NCI-H526 (cell line): Measurements from ENCODE around the gene GPR82.
"Not testable (repeated sequence)": the region's sequence is repeated elsewhere in the genome, so short reads cannot be mapped to it uniquely, and the experiment has no call there.

ENCODE experiments used
- DNase-seq, 2 experiments: peaks; one replicate each; lab custom pipeline; 2025; lab: John Stamatoyannopoulos, UW

Gene GPR82, protein sequence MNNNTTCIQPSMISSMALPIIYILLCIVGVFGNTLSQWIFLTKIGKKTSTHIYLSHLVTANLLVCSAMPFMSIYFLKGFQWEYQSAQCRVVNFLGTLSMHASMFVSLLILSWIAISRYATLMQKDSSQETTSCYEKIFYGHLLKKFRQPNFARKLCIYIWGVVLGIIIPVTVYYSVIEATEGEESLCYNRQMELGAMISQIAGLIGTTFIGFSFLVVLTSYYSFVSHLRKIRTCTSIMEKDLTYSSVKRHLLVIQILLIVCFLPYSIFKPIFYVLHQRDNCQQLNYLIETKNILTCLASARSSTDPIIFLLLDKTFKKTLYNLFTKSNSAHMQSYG

DNA sequence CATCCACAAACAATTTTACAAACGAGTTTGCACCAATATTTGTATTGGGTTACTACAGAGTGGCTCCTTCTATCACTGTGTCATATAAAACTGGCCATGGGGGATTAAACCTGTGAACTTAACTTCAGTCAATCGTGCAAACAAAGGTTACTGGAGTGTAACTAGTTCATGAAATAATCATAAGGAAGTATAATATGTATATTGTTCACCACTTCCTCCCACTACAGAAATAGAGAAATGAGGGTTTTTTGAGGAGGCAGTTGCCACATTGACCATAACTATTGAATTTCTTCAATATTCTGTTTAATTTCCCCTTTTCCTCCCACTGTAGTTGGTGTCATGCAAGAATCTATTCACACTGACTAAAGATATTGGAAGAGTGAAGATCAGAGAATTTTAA lies at the start of gene GPR82:
Gene GPR82 (plus strand): TSS at position 356 of the 400 bp plus-strand sequence. CDS start 2,846 bp downstream, outside the sequence.
- DNase-seq = no peak

DNA sequence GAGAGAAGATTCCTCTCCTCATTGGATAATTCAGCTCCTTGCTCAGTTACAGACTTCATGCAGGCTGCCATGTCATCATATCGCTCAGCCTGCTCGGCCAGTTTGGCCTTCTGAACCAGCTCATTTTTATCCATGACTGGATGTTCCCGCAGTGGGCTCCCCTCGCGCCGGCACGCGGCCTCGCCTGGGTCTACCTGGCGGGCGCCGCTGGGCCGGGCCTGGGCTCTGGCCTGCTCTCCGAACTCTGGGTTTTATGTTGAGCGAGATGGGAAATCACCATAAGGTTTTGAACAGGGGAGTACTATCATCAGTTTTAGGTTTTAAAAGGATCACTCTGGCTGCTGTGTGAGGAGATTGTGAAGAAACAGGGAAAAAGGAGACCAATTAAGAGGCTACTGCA lies 47.6 kb upstream of the GPR82 start:
- not testable (repeated sequence) for DNase-seq

DNA sequence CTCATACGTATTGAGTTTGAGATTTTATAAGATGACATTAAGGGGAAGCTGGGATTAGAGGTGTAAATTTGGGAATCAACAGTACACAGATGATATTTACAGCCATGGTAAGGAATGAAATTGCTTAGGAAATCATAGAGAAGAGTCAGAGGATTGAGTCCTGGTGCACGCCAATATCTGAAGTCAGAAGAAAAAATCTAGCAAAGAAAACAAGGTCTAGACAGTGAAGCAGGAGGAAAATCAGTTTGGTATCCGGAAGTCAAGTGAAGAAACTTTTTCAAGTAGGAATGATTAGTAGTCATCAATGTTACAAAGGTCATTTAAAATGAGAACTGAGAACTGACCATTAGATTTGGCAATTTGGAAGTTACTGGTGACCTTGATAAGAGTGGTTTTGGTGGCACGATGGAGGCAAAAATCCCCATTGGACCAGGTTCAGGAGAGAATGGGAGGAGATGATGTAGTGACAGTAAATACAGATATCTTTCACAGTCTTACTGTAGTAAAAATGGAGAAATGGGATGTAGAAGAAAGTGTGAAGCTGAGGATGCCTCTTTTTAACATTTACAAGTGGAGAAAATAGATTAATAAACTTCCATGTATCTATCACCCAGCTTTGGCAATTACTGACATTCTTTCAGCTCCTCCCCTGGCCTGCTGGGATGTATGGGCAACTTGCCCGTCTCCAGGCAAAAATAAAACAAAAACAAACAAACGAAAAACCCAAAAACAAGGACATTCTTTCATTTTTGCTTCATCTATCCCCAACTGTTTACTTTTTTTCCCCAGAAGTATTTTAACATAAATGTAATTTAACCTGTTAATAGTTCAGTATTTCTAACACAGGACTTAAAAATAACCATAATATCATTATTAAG lies 46.6 kb upstream of the GPR82 start:
- DNase-seq = no peak

DNA sequence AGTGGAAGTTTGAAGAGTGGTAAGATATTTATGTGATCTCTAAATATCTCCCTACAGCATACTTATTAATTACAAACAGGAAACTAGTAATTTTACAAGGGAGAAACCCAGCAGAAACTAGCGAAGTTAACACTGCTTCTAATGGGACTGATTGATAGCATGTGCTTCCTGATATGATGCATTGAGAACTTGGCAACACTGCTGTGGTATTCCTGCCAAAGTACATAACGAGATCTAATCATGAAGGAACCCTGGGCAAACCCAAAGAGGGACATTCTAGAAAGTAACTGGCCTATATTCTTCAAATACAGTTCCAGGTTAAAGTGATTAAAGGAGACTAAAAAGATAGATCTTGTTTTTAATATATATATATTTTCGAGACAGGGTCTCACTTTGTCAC lies 39.8 kb upstream of the GPR82 start:
- DNase-seq = no peak

DNA sequence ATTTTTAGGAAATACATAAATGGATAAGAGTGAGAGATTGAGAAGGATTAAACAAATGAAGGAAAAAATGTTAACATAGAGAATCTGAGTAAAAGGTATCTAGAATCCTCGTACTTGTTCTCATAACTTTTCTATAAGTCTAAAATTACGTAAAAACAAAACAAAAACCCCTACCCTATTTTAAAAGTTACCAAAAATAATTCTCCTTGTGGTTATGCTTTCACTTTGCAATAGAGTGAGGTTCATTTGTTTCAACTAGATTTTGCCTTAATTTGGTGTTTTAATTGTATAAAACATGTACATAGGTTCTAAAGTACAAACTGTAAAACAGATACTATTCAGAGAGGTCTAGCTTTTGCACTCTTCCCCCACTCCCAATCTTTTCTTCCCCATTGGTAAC lies 39.0 kb upstream of the GPR82 start:
- DNase-seq = no peak

DNA sequence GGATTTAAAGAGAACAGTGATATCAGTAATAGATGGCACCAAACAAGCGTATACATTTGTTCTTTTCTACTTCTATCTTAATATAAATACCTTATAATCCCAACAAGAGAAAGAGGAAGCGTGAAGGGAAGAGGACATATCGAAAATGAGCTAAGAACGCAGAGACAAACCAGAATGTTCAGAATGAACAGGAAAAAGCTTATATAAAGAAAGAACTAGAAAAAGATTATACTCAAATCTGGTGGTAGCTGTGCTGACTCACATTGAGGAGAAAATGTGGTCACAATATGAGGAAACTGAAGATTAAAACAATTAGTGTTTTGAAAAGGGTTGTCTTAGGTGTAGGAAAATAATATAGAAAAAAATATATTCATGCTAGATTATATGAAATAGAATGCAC lies 37.2 kb upstream of the GPR82 start:
- DNase-seq = no peak

DNA sequence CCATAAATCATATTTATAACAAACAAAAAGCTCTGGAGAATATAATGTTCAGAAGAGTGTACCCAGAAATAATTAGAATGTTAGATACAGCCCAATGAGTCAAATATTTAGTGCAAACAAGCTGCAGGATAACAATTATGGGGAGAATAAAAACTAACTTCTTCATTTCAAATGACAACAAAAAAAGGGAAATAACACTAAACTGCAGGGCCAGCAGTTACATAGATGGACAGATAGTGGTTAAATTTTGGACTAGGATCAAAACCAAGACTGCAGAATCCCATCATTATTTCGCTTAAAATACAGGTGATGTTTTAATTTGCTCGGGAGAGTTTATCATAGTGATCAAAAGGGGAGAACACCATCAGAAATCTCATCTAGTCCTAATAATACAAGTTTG lies 35.8 kb upstream of the GPR82 start:
- no peak for DNase-seq

DNA sequence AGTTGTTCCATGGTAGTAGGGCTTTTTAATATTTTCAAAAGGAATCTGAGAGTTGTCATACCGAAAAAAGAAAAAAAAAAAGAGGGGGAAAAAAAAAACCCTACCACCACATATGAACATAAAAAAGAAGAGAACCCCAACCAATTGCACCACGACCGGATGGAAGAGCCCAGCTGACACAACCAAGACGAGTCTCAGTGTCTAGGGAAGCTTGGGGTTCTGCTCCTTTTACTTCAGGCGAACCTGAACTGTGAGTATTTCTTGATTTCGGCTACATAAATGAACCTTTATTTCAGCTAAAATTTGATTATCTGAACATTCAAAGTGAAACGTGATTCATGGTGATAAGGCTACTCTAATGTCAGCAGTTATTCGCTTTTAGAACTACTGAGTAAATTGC lies 35.1 kb upstream of the GPR82 start, which contains the start of gene GPR34:
Gene GPR34 (plus strand): TSS at position 139 of the 400 bp plus-strand sequence. CDS start 6,661 bp downstream, outside the sequence.
- DNase-seq = no peak

DNA sequence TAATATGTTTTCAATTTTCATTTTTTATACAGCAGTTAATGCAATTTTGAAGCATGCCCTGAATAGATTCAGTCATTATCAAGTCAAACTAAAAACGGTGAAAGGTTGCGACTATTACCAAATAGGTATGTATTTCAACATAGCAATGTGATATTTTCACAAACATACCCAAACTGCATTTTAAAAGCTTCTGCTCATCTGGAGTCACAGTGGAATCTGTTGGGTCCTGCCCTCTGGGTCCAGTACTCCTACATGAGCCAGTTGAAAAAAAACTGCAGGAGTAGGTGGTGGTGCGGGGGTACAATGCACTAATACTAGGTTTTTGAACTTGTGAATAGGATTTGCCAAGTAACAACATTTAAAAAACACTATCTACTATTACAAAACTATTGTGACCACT lies 34.3 kb upstream of the GPR82 start:
- no peak for DNase-seq

DNA sequence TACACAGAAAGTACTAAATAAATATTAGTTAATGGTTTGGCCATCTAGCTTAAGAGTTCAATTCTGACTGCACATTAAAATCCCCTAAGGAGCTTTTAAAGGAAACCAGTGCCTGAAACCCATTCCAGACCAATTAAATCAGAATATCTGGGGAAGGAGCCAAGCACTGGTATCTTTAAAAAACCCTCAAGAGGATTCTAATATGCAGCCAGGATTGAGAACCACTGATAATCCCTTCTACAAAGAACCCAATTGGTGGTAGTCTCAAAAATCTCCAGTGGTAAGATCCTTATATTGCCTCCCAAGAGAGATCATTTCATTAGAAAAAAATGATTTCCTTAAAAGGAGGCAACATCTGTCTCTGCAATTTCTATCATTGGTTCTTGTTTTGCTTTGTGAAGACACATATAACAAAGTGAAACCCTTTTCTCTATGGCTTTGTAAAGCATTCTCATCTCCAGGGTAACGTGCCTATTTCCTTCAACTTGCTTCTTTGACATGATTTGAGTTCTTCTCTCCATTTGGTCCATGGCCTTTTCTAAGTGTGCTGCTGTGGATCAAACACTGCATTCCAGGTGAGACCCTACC lies 31.7 kb upstream of the GPR82 start:
- no peak for DNase-seq

DNA sequence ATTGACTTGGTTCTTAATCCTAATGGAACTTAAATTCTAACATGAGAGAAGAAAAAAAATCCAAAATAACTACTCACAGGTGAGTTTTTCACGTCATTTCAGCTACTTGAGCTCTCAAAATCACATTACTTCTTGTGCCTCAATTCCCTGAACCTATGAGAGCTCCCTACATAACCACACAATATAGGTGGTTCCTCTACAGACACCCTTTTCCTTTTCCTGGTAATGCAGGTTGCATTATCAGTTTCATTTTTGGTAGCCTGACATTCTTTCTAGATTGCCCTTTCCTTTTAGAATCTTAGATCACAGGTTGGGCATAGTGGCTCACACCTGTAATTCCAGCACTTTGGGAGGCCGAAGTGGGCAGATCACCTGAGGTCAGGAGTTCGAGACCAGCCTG lies 31.0 kb upstream of the GPR82 start:
- no peak for DNase-seq

DNA sequence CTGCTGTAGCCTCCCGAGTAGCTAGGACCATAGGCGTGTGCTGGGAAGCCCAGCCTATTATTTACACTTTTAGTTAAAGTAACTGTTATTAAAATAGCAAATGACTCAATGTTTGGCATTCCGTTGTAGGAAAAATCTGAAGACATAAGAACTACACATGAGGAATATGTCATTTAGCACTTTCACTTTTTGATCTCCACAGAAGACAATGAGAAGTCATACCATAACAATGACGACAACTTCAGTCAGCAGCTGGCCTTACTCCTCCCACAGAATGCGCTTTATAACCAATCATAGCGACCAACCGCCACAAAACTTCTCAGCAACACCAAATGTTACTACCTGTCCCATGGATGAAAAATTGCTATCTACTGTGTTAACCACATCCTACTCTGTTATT lies 28.6 kb upstream of the GPR82 start:
- no peak for DNase-seq

DNA sequence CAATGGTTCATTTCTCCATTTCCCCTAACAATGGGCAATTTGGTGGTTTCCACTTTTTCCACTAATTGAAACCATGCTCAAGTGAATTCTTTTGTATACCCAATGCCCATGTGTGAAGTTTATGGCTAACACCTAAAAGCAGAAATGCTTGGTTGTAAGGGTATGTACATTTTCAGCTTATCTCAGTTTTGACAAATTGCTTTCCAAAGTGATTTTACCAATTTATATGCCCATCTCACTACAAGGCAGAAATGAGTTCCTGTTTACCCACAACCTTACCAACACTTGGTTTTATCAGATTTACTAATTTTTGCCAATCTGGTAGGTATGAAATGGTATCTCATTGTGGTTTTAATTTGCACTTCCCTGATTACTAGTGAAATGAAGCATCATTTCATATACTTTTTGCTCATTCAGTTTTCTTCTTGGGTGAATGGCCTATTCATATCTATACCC lies 20.4 kb upstream of the GPR82 start:
- no peak for DNase-seq

DNA sequence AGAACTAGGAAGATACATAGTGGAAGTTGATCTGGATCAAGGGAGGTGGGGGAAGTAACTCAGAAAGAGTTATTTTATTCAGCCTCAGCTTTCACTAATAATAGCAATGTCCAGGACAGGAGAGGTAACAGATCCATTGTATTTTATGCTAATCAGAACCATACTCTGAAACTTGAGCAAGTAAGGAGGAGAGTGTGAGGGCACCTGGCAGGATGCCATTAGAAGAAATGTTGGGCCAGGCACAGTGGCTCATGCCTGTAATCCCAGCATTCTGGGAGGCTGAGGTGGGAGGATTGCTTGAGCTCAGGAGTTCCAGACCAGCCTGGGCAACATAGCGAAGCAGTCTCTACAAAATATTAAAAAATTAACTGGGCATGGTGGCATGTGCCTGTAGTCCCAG lies 18.9 kb upstream of the GPR82 start:
- no peak for DNase-seq

DNA sequence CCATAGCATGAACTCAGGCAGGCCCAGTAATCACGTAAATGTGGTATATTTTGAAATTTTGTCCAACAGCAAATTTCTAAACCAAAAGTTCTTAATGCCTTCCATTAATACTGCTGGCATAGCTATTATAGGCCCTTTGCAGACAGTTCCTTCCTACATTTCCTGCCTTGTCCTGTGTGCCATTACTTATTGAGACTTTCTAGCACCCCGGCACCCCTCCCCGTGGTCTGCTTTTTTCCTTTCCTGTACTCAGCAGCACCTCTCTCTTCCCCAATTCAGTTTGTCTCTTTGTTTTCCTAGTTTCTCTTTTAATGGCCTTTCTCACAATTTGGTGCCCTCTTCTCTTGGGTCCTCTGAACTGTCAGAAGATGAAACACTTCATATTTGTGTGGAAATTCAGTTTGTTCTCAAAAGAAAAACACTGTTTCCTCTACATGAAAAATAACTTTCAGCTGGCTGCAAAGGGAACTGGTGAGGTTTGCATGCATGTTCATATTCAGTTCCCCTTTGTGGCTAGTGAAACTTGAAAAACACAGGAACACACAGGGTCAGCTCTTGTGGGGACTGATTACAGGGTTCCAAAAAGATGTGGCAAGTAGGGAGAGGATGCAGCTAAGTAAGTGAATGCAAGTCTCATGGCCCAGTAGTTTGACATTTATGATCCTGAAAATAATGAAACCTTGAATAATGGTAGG lies 18.2 kb upstream of the GPR82 start:
- DNase-seq = no peak

DNA sequence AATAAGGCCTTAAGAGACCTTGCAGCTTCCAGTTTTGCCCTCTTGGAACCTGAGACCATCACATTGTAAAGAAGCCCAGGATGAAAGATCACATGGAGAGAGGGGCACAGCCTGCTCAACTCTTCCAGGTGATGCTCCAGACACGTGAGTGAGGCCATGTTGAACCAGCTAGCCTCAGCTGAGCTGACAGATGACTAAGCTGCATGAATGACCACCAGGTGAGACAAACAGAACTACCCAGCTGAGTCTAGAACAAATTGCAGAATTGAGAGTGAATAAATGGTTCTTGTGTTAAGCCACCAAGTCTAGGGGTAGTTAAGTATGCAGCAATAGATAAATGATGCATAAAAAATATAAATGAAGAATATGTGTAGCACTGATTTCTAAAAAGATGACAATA lies 16.8 kb upstream of the GPR82 start:
- no peak for DNase-seq

DNA sequence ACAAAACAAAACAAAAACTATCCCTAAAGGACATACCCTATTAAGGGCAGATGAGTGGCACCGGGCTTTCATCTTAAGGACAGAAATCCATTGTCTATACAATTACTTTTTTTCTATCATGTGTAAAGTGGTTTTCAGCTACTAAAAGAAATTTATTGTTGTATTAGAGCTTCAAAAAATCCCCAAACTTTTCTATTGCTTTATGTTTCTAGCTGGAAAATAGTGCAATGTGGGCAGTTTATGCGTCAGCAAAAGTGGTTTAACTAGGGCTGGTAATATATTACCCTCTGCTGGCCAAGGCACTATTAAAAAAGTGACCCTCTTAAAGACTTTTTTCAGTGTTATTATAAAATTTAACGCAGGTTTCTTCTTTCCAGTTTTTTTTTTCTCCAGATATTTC lies 15.5 kb upstream of the GPR82 start:
- no peak for DNase-seq

DNA sequence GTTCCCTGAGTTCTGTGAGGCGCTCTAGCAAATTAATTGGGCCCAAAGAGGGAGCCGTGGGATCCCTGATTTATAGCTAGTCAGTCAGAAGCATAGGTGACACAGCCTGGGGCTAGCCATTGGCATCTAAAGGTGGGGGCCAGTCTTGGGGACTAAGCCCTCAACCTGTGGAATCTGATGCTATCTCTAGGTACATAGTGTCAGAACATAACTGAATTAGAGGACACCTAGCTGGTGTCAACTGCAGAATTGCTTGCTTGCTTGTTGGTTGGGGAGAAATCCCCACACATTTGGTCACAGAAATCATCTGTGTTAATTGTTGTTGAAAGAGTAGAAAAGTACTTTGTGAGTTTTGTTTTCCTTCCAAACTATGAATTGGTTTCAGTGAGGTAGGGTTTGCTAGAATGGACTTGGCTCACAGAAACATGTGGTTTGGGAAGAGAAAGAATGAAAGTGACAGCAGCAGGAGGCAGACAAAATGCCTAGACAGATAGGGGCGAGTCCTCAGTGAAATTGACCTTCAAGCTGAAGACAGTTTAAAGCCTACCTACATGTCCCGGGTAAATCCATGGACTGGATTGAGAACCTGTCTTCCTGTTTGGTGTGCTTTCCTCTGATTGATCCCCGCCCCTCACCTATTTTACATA lies 12.8 kb upstream of the GPR82 start:
- DNase-seq = no peak

DNA sequence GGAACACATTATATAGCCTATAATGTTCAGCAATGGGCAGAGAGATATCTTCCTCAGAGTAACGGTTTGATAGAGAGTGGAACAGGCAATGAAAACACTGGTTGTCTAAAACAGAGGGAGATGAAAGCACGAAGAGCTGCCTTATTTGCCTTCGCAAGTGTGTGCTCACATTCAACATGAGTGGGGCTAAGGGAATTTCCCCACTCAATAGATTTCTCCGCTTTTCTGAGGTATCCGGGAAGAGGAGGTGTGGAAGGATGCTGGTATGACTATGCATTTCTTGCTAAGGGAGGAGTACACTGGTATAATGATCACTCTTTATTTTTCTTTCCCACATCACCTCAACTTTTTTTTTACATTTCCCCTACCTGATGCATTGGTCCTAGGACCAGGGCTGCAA lies 7.8 kb upstream of the GPR82 start:
- no peak for DNase-seq

DNA sequence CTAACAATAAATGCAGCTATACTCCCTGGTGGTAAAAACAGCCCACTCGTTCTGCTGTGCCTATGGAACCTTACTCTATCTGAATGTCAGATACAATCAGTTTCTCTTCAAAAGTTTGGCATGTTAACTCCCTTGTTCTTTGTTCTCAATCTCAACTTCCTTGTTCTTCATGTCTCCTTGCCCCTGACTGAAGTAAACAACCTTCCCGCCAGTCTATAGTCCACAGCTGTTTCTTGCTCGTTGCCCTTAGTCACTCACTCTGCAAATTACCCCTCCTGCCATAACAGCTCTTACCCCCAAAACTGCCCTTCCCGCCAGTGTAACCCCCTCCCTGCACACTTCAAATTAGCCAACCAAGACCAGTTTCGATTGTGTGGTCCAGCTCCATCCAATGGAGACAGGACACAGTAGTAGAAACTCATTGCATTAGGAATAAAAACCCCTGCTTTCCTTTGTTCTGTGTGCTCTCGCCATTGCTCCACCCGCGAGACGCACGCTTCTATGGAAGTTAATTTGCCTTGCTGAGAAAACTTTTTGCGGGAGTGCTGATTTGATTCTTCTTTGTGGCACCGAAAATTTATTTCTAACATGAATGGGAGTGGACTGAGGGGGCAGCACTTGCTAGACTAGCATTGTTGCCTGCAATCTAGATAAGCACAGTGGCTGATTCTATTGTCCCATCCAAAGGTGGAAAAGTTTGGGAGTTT lies 7.1 kb upstream of the GPR82 start:
- DNase-seq = no peak
